ENCODE data around the gene MAPRE2. TPM values are rescaled to one million over a fixed set of nuclear protein-coding genes. Genes with fewer than 3 reads are reported as not detected.

Gene MAPRE2
- total and polyA plus RNA-seq, 7 donors = 3.3 to 83.4 (median 57.3) TPM

DNA sequence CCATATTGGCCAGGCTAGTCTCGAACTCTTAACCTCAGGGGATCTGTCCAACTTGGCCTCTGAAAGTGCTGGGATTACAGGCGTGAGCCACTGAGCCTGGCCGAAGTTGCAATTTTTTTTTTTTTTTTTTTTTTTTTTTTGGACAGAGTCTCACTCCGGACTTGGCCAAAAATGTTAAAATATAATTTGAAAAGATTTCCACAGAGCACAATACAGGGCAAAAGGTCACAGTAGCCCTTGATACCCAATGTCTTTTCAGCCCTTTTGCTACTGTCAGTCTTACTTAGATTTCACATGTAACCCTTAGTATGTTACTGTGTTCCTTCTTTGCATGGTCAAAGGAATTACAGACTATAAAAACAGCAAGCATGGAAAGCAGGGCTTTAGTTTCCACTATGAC is 42.6 kb upstream of the MAPRE2 start:
- intact Hi-C loops (cut with DNase I) = no loop called here
- ATAC-seq (peak; percentile 30 to 76 (median 60)), DNase-seq (no peak)
- no peak overlapping the region for H3K4me3 ChIP-seq
- H3K27ac ChIP-seq = peak overlapping the region; percentile 61
- 13 to 42% (median 16%) methylated on average over 4 of the region's 4 CpGs for WGBS, 3 donors
- no peaks in the 10 kb centered on the region for H3K9me3 ChIP-seq
- H3K27me3 ChIP-seq (ENCODE audit: insufficient read depth in 3 of 3, low read length in 2 of 3) = no peaks in the 10 kb centered on the region
- H3K4me1 ChIP-seq = peaks cover 21% of the 10 kb centered on the region
- peaks cover 0 to 12% of the 10 kb centered on the region in 2 donors for H3K36me3 ChIP-seq (ENCODE audit: insufficient read depth in 1 of 2, low read depth in 1 of 2)
- TF ChIP-seq, protein P1, sequence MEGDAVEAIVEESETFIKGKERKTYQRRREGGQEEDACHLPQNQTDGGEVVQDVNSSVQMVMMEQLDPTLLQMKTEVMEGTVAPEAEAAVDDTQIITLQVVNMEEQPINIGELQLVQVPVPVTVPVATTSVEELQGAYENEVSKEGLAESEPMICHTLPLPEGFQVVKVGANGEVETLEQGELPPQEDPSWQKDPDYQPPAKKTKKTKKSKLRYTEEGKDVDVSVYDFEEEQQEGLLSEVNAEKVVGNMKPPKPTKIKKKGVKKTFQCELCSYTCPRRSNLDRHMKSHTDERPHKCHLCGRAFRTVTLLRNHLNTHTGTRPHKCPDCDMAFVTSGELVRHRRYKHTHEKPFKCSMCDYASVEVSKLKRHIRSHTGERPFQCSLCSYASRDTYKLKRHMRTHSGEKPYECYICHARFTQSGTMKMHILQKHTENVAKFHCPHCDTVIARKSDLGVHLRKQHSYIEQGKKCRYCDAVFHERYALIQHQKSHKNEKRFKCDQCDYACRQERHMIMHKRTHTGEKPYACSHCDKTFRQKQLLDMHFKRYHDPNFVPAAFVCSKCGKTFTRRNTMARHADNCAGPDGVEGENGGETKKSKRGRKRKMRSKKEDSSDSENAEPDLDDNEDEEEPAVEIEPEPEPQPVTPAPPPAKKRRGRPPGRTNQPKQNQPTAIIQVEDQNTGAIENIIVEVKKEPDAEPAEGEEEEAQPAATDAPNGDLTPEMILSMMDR (IDR thresholded peaks at IDR 0.05) = no peak

- Histone ChIP-seq H3K9me3 (no peaks in the 10 kb centered on the region), H3K36me3 (ENCODE audit: insufficient read depth in 1 of 2, low read depth in 1 of 2) (peaks cover 0 to 9% of the 10 kb centered on the region in 2 donors), H3K27ac (peak overlapping the region; percentile 61), H3K27me3 (ENCODE audit: insufficient read depth in 3 of 3, low read length in 2 of 3) (no peaks in the 10 kb centered on the region), H3K4me3 (no peak overlapping the region), H3K4me1 (peaks cover 21% of the 10 kb centered on the region)
- DNase-seq = no peak
- TF ChIP-seq, protein P1 (IDR thresholded peaks at IDR 0.05) = no peak
- peak; percentile 70 to 76 (median 72) for ATAC-seq
- intact Hi-C loops (cut with DNase I) = no loop called here
- WGBS, 3 donors = 19 to 35% (median 21%) methylated on average over 4 of the region's 4 CpGs
These were observed 41.4 kb upstream of the MAPRE2 start for GRCh38 chr18:34999756-35000289.

- H3K4me3 ChIP-seq = no peak overlapping the region
- intact Hi-C loops (cut with DNase I) = no loop called here
These were observed 40.8 kb upstream of the MAPRE2 start for GRCh38 chr18:35000457-35000856.

GRCh38 chr18:35002120-35002519 is 39.1 kb upstream of the MAPRE2 start:
- TF ChIP-seq, protein P1 (IDR thresholded peaks at IDR 0.05) = no peak
- no peak for DNase-seq
- WGBS, 3 donors = 71 to 78% (median 74%) methylated on average over 2 of the region's 2 CpGs
- Histone ChIP-seq H3K36me3 (ENCODE audit: insufficient read depth in 1 of 2, low read depth in 1 of 2) (peaks cover 0 to 5% of the 10 kb centered on the region in 2 donors), H3K27ac (no peak overlapping the region), H3K27me3 (ENCODE audit: insufficient read depth in 3 of 3, low read length in 2 of 3) (no peaks in the 10 kb centered on the region), H3K9me3 (no peaks in the 10 kb centered on the region), H3K4me3 (no peak overlapping the region), H3K4me1 (peaks cover 30% of the 10 kb centered on the region)
- ATAC-seq = no peak
- intact Hi-C loops (cut with DNase I) = no loop called here

More at GRCh38 chr18:35000457-35000856, 40.8 kb upstream of the MAPRE2 start:
- TF ChIP-seq, protein P1 (IDR thresholded peaks at IDR 0.05) = no peak
- Histone ChIP-seq H3K9me3 (no peaks in the 10 kb centered on the region), H3K27ac (no peak overlapping the region), H3K27me3 (ENCODE audit: insufficient read depth in 3 of 3, low read length in 2 of 3) (no peaks in the 10 kb centered on the region), H3K4me1 (peaks cover 21% of the 10 kb centered on the region), H3K36me3 (ENCODE audit: insufficient read depth in 1 of 2, low read depth in 1 of 2) (peaks cover 0 to 4% of the 10 kb centered on the region in 2 donors)
- 56 to 66% (median 60%) methylated on average over 3 of the region's 3 CpGs for WGBS, 3 donors
- ATAC-seq (no peak), DNase-seq (no peak)

Data from psoas muscle (tissue), 8 donors.